ENCODE measurements around the gene EFNA2.

Gene EFNA2

GRCh38 chr19:1248786-1249297 lies 36.8 kb upstream of the EFNA2 start:
- DNase-seq (ENCODE audit: low read depth in 4 of 4, low spot score in 1 of 4) = peak in 3 of 4 experiments; percentile 66 to 73 (median 67)

- peak; percentile 85 to 91 (median 89) for DNase-seq (ENCODE audit: low read depth in 4 of 4, low spot score in 1 of 4)
These were observed 36.2 kb upstream of the EFNA2 start for GRCh38 chr19:1249298-1249989.

GRCh38 chr19:1249990-1250436 lies 35.7 kb upstream of the EFNA2 start:
- no peak for DNase-seq (ENCODE audit: low read depth in 4 of 4, low spot score in 1 of 4)

- no peak for DNase-seq (ENCODE audit: low read depth in 4 of 4, low spot score in 1 of 4)
These were observed 35.0 kb upstream of the EFNA2 start for GRCh38 chr19:1250437-1251260.

GRCh38 chr19:1251330-1252220 lies 34.1 kb upstream of the EFNA2 start:
- DNase-seq (ENCODE audit: low read depth in 4 of 4, low spot score in 1 of 4) = peak in 1 of 4 experiments; percentile 51

GRCh38 chr19:1252221-1252820 lies 33.4 kb upstream of the EFNA2 start:
- peak in 1 of 4 experiments; percentile 67 for DNase-seq (ENCODE audit: low read depth in 4 of 4, low spot score in 1 of 4)

- peak in 1 of 4 experiments; percentile 76 for DNase-seq (ENCODE audit: low read depth in 4 of 4, low spot score in 1 of 4)
These were observed 32.7 kb upstream of the EFNA2 start for GRCh38 chr19:1252821-1253513.

- DNase-seq (ENCODE audit: low read depth in 4 of 4, low spot score in 1 of 4) = no peak
These were observed 32.1 kb upstream of the EFNA2 start for GRCh38 chr19:1253514-1254080.

- DNase-seq (ENCODE audit: low read depth in 4 of 4, low spot score in 1 of 4) = no peak
These were observed 31.6 kb upstream of the EFNA2 start for GRCh38 chr19:1254081-1254527.

- DNase-seq (ENCODE audit: low read depth in 4 of 4, low spot score in 1 of 4) = no peak
These were observed 31.0 kb upstream of the EFNA2 start for GRCh38 chr19:1254530-1255185.

- DNase-seq (ENCODE audit: low read depth in 4 of 4, low spot score in 1 of 4) = no peak
These were observed 30.2 kb upstream of the EFNA2 start for GRCh38 chr19:1255186-1256161.

GRCh38 chr19:1256646-1257474 lies 28.8 kb upstream of the EFNA2 start:
- no peak for DNase-seq (ENCODE audit: low read depth in 4 of 4, low spot score in 1 of 4)

GRCh38 chr19:1257475-1258162 lies 28.1 kb upstream of the EFNA2 start:
- no peak for DNase-seq (ENCODE audit: low read depth in 4 of 4, low spot score in 1 of 4)

GRCh38 chr19:1258163-1258492 lies 27.5 kb upstream of the EFNA2 start:
- DNase-seq (ENCODE audit: low read depth in 4 of 4, low spot score in 1 of 4) = no peak

GRCh38 chr19:1258707-1259205 lies 26.9 kb upstream of the EFNA2 start:
- no peak for DNase-seq (ENCODE audit: low read depth in 4 of 4, low spot score in 1 of 4)

GRCh38 chr19:1259206-1259875 lies 26.3 kb upstream of the EFNA2 start:
- DNase-seq (ENCODE audit: low read depth in 4 of 4, low spot score in 1 of 4) = peak in 1 of 4 experiments; percentile 66
